ENCODE measurements around the gene STK38L.

The STK38L gene

DNA sequence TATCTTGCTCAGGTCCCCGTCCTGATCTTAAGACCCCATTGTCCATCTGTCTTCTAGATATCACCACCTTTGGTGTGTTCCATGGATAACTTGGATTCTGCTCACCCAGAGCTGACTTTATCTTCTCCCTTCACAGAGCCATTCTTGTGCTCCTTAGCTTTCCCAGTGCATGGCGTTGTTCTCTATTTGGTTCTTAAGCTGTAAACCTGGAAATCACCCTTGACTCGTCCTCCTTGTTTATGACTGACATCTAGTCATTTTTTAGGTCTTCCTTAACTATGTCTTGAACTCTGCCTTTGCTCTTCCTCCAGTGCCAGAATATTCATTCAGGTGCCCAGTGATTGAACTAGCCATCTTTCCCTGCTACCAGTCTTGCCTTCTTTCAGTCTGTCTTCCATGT lies 11.7 kb downstream of the STK38L start:
- no peak overlapping the region for H3K4me3 ChIP-seq (replicated peaks; ENCODE audit: insufficient read depth, low read length)
- no peaks in the 10 kb centered on the region for H3K27me3 ChIP-seq (ENCODE audit: insufficient read depth, poor library complexity, severe bottlenecking)
- no peak overlapping the region for H3K27ac ChIP-seq (replicated peaks)
- no peak for DNase-seq (ENCODE audit: low read depth in 1 of 2, low spot score in 1 of 2)
- no peak for TF ChIP-seq POLR2AphosphoS5 (IDR thresholded peaks at IDR 0.05; ENCODE audit: low read depth)

DNA sequence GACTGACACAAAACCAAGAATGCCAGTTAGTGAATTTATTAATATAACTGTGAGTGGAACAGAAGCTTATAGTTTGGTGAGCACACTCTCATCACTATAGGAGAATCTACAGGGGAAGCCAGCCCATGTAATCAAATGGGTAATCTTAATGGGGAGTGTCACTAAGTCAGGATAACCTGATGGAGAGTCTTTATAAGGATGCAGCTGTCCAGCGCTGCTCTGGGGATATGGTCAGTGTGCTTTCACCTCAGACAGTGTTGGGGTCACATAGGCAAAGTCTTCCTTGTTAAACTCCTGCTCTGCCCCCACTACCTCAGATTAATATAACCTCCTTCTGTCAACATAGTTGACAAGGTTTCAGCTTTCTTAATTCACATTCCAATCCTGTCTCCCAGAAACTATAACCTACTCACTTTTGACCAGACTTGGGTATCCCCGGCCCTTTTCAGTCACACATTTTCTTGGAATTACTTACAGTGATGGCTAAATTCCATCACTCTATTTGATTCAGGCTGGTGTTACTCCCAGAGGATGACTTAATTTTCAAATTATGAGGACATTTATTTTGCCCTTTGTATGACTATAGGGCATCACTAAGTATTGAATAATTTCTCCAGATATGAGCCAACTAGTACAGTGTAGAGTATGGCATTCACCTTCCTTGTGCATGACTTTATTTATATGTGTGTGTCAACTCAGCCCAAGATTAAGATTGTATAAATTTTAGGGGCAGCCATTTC lies 13.2 kb downstream of the STK38L start:
- no peak for DNase-seq (ENCODE audit: low read depth in 1 of 2, low spot score in 1 of 2)
- Histone ChIP-seq H3K27me3 (ENCODE audit: insufficient read depth, poor library complexity, severe bottlenecking) (no peaks in the 10 kb centered on the region), H3K4me3 (replicated peaks; ENCODE audit: insufficient read depth, low read length) (no peak overlapping the region), H3K27ac (replicated peaks) (no peak overlapping the region)
- no peak for TF ChIP-seq SPI1 (IDR thresholded peaks at IDR 0.05; ENCODE audit: borderline replicate concordance, low read depth)
- no peak for TF ChIP-seq POLR2AphosphoS5 (IDR thresholded peaks at IDR 0.05; ENCODE audit: low read depth)
- TF ChIP-seq GABPA (IDR thresholded peaks at IDR 0.05; ENCODE audit: low read depth): no peak
- TF ChIP-seq, protein P1, sequence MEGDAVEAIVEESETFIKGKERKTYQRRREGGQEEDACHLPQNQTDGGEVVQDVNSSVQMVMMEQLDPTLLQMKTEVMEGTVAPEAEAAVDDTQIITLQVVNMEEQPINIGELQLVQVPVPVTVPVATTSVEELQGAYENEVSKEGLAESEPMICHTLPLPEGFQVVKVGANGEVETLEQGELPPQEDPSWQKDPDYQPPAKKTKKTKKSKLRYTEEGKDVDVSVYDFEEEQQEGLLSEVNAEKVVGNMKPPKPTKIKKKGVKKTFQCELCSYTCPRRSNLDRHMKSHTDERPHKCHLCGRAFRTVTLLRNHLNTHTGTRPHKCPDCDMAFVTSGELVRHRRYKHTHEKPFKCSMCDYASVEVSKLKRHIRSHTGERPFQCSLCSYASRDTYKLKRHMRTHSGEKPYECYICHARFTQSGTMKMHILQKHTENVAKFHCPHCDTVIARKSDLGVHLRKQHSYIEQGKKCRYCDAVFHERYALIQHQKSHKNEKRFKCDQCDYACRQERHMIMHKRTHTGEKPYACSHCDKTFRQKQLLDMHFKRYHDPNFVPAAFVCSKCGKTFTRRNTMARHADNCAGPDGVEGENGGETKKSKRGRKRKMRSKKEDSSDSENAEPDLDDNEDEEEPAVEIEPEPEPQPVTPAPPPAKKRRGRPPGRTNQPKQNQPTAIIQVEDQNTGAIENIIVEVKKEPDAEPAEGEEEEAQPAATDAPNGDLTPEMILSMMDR (IDR thresholded peaks at IDR 0.05; ENCODE audit: insufficient read depth, low read length): no peak
- TF ChIP-seq, protein P2, sequence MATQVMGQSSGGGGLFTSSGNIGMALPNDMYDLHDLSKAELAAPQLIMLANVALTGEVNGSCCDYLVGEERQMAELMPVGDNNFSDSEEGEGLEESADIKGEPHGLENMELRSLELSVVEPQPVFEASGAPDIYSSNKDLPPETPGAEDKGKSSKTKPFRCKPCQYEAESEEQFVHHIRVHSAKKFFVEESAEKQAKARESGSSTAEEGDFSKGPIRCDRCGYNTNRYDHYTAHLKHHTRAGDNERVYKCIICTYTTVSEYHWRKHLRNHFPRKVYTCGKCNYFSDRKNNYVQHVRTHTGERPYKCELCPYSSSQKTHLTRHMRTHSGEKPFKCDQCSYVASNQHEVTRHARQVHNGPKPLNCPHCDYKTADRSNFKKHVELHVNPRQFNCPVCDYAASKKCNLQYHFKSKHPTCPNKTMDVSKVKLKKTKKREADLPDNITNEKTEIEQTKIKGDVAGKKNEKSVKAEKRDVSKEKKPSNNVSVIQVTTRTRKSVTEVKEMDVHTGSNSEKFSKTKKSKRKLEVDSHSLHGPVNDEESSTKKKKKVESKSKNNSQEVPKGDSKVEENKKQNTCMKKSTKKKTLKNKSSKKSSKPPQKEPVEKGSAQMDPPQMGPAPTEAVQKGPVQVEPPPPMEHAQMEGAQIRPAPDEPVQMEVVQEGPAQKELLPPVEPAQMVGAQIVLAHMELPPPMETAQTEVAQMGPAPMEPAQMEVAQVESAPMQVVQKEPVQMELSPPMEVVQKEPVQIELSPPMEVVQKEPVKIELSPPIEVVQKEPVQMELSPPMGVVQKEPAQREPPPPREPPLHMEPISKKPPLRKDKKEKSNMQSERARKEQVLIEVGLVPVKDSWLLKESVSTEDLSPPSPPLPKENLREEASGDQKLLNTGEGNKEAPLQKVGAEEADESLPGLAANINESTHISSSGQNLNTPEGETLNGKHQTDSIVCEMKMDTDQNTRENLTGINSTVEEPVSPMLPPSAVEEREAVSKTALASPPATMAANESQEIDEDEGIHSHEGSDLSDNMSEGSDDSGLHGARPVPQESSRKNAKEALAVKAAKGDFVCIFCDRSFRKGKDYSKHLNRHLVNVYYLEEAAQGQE (IDR thresholded peaks at IDR 0.05; ENCODE audit: insufficient replicate concordance, low read depth): no peak

DNA sequence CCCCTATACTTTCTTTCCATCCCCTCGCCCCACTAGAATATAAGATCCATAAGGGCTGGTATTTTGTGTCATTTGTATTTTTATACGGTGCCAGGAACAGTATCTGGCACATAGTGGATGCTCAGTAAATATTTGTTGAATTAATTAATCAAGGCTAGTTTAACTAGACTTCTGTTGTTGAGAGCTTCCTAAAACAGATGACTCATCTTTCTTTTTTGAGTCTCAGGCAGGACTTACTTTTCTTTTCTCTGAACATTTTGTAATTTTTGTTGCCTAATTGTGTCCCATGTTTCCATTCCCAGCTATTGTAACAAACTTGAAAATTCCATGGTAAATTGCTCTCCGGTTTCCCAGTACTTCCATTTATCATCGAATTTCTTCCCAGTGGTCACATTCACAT lies 16.7 kb downstream of the STK38L start:
- TF ChIP-seq, protein P2 (IDR thresholded peaks at IDR 0.05; ENCODE audit: insufficient replicate concordance, low read depth): no peak
- TF ChIP-seq POLR2AphosphoS5 (IDR thresholded peaks at IDR 0.05; ENCODE audit: low read depth) (no peak), SPI1 (IDR thresholded peaks at IDR 0.05; ENCODE audit: borderline replicate concordance, low read depth) (no peak), GABPA (IDR thresholded peaks at IDR 0.05; ENCODE audit: low read depth) (no peak)
- TF ChIP-seq, protein P1 (IDR thresholded peaks at IDR 0.05; ENCODE audit: insufficient read depth, low read length): no peak

DNA sequence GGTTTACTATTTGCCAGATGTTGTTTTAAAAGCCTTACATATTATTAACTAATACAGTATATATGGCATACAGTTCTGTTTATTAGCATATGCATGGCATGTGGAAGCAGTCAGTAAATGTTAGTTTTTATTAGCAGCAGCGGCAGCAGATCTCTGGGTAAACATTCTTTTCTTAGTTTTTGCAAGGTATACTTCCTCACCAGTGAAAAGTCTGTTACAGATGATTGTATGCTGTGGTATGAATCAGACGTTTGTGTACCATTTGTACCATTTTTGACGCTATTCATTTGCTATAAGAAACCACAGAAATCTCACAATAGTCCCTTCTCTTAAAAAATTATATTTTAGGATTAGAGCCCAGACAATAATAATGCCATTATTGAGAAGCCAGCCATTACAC lies 17.8 kb downstream of the STK38L start:
- no peak for DNase-seq (ENCODE audit: low read depth in 1 of 2, low spot score in 1 of 2)
- Histone ChIP-seq H3K27ac (replicated peaks) (no peak overlapping the region), H3K4me3 (replicated peaks; ENCODE audit: insufficient read depth, low read length) (no peak overlapping the region), H3K27me3 (ENCODE audit: insufficient read depth, poor library complexity, severe bottlenecking) (no peaks in the 10 kb centered on the region)
- TF ChIP-seq, protein P2 (IDR thresholded peaks at IDR 0.05; ENCODE audit: insufficient replicate concordance, low read depth): no peak
- no peak for TF ChIP-seq SPI1 (IDR thresholded peaks at IDR 0.05; ENCODE audit: borderline replicate concordance, low read depth)
- no peak for TF ChIP-seq POLR2AphosphoS5 (IDR thresholded peaks at IDR 0.05; ENCODE audit: low read depth)
- TF ChIP-seq GABPA (IDR thresholded peaks at IDR 0.05; ENCODE audit: low read depth): no peak
- TF ChIP-seq, protein P1 (IDR thresholded peaks at IDR 0.05; ENCODE audit: insufficient read depth, low read length): no peak

More for the DNA sequence above, 16.7 kb downstream of the STK38L start:
- no peak for DNase-seq (ENCODE audit: low read depth in 1 of 2, low spot score in 1 of 2)
- Histone ChIP-seq H3K27ac (replicated peaks) (no peak overlapping the region), H3K27me3 (ENCODE audit: insufficient read depth, poor library complexity, severe bottlenecking) (no peaks in the 10 kb centered on the region), H3K4me3 (replicated peaks; ENCODE audit: insufficient read depth, low read length) (no peak overlapping the region)
